ENCODE data around the gene APH1B.
"Not testable (repeated sequence)": the region's sequence is repeated elsewhere in the genome, so short reads cannot be mapped to it uniquely, and the experiment has no call there.

APH1B gene

DNA sequence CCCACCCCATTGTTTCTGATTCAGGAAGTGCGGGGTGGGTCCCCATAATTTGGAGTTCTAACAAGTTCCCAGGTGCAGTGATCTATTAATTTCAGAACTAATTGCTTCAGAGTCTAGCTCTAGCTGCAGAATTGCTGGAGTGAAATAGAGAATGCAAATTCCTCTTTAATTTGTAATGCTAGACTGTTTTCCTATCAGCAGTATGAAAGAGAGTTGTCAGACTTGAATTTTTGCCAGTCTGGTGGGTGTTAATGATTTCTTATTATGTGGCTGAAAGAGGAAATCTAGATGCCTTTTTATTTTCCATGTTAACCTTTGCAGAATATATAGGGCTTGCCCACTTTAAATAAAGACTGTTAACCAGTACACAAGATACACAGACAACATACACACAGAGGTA lies 23.7 kb downstream of the APH1B start:
- no peak for DNase-seq

DNA sequence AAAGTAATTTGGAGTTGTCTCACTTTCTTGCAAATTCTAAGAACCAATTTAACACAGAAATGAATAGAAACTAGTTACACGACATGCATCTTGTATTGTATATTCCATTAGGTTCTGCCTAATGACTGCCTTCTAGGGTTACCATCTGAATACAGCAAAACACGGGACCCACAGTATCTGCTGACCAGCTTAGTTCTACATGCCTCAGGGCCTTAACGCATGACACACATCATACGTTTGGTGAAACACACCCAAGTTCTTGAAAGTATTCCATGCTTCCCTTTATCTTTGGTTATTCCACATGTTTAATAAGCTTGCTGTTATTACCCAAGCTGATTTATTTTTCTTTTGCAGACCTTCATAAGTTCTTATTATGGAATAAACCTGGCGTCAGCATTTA lies 27.9 kb downstream of the APH1B start:
- no peak for DNase-seq

- no peak for DNase-seq
Observed at GRCh38 chr15:63306492-63307073, 29.2 kb downstream of the APH1B start.

DNA sequence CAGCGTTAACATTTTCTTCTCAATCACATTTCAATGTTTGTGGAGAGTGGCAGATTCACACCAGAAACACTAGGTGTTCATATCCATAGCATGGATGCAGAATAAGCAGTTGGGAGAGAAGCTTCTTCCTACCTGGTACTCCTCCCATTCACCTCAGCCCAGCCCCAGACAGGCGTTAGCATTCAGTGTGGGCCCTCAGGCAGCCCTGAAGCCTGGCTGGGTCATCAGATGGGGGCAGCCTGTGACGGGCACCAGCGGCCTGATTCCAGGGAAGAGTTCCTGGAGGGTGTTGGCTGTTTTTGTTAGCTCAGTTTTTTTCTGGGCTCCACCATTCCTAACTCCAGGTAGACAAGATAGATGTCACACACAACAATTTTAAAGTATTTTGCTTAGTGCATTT lies 31.1 kb downstream of the APH1B start:
- DNase-seq, result no peak

DNA sequence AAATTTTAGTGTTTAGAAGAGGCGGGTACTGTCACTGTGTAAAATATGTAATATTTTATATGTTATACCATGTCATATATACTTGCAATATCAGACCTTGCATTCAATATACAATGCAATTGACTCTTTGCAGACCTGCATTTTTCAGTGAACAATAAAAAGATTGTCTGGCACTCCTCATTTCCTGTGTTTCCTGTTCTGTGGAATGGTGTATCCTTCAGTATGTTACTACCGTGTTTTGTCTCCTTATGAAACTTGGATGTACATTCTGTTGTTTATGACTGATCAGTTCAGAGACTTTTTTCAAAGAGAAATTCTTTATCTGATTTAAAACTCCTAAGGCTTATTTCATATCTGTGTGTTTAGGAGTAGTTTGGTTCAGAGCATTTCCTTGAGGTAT lies 31.5 kb downstream of the APH1B start:
- DNase-seq, result no peak

- no peak for DNase-seq
Observed at GRCh38 chr15:63310646-63311045, 33.2 kb downstream of the APH1B start.

- DNase-seq, result no peak
Observed at GRCh38 chr15:63312286-63312685, 34.9 kb downstream of the APH1B start.

- DNase-seq, result no peak
Observed at GRCh38 chr15:63313825-63314224, 36.4 kb downstream of the APH1B start.

- DNase-seq, result no peak
Observed at GRCh38 chr15:63314409-63314808, 37.0 kb downstream of the APH1B start.

GRCh38 chr15:63318344-63318743 lies 40.9 kb downstream of the APH1B start:
- DNase-seq, result no peak

DNA sequence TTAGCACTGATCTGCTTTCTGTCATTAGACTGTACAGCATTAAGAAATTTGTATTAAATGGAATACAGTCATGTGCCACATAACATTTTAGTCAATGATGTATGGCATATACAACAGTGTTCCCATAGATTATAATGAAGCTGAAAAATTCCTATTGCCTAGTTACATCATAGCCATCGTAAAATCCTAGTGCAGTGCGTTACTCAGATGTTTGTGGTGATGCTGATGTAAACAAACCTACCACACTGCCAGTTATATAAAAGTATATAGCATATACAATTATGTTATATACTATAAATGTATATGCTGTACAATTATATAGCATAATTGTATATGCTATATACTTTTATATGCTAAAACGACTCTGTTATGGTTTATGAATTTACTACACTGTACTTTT lies 41.7 kb downstream of the APH1B start:
- no peak for DNase-seq

- not testable (repeated sequence) for DNase-seq
Observed at GRCh38 chr15:63320446-63320845, 43.0 kb downstream of the APH1B start.

DNA sequence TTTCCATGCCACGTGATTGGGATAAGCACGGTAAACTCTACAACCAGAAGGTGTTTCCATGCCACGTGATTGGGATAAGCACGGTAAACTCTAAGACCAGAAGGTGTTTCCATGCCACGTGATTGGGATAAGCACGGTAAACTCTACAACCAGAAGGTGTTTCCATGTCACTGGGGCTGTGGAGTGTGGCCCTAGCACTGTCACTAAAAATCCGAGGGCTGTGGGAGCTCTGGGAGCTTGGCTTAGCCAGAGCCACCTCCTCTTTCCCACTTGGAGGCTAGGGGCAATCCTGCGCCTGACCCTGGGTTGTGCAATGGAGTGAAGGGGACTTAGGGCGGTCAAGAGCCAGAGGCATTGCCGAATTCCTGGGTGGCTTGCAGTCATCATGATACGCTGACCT lies 43.6 kb downstream of the APH1B start:
- not testable (repeated sequence) for DNase-seq

- no peak for DNase-seq
Observed at GRCh38 chr15:63321462-63321861, 44.1 kb downstream of the APH1B start.

- no peak for DNase-seq
Observed at GRCh38 chr15:63322541-63322940, 45.1 kb downstream of the APH1B start.

- no peak for DNase-seq
Observed at GRCh38 chr15:63323798-63324563, 46.6 kb downstream of the APH1B start.

GRCh38 chr15:63324770-63325169 lies 47.4 kb downstream of the APH1B start:
- DNase-seq, result no peak

DNA sequence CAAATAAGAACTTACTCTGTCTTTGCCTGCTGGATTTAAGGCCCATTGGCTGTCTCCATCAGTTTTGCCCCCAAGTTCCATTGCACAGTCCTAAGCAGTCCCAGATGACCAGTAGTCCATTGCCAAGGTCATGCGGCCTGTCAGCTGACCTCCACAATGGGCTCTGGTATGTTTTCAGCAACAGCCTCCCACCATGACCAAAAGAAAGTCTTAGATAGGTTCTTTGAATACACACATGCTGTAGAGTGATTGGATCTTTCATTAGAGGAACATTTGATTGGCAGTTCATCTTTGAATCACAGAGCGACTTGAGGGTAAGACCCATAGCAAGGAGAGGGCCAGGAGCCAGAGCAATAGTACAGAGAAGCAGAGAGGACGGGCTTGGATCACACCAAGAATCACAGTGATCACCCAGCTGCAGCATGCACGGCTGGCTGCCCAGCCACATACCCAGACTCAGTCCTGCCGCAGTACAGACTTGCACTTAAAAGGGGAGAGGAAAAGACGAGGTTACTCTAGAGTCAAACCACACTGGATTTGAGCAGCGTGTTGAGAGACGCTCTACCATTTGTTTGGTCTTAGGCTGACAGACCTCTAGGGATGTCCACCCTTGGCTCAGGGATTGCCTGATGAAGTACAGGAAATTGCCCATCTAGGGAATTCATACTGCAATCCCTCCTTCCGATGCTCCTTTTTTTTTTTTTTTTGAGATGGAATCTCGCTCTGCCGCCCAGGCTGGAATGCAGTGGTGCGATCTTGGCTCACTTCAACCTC lies 50.4 kb downstream of the APH1B start:
- no peak for DNase-seq

DNA sequence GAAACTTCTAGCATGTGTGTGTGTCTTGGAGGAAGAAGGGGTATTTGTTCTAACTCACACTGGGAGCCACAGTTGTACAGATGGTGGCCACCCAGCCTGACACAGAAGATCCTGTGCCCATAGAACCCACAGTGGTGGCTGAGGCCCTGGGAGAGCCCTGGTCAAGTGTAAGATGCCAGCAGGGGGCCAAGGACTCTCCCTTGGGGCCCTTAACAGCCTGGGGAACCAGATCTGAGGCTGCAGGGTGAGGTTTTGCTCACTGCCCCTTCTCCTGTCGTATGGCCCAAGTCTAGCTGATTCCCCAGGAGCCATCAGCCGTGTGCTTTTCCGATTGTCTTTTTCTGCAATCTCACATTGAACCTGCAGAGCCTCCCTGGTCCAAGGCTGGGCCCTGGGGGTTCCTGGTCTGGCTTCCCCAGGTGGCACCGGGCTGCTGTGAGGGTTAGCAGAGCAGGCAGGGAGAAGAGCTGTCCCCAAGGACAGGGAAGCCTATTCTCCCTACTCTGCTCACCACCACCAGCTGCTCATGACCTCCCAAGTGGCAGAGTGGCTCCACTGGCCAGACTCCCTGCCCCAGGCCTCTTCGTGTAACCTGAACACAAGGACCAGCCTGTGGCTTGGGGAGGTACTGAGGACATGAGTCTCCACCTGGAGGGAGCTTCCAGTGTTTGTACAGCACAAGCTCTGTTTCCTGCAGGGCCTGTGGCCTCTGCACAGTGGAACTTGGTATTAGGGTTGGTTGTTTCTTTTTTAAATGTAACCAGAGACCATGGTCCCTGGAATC lies 52.4 kb downstream of the APH1B start:
- DNase-seq, result no peak

GRCh38 chr15:63330926-63331325 lies 53.5 kb downstream of the APH1B start:
- DNase-seq, result no peak

DNA sequence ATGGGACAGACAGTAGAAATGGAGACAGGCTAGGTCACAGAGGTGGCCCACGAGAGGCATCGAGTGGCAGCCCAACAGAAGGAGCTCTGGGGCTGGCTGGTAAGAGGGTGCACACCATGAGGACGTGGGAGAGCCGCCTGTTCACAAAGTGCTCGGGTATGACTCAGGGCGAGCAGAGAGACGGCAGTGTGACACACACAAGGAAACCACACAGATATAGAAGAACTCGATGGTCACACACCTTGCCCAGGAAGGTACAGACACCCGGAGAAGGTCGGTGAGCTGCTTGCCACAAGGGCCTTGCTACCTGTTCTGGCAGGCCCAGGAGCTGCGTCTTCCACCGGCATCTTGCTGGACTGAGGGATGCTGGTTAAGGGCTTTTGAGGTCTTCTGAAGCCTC lies 54.1 kb downstream of the APH1B start:
- no peak for DNase-seq

DNA sequence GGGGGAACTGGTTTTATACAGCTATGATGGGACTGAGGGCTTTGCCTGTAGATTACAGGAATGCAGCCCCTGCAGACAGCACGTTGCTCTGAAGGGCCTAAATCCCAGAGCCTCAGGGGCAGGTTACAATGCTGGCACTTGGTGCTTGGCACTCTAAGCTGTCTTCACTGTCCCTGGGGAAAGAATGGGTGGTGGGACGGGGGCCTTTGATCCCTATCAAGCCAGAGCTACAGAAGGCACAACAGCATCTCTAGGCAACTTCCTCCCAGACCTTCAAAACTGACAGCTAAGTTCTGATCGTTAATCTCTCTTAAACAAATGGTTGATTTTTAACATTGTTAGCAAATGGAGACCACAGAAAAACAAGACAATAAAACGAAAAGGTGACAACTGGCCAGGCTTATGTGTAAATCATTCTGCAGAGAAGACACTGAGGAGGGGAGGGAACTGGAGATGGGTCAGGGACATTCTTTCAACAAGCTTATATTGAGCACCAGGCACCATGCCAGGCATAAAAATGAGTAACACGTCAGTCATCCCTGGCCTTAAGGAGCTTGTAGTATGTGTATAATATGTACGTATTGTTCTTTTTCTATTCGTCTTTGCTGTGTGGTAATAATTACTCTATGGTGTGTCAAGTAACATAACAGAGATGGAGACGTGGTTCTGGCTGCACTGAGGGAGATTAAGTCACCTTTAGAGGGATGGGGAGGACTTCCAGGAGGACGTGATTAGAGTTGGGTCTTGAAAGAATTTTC lies 55.1 kb downstream of the APH1B start:
- DNase-seq, result no peak

GRCh38 chr15:63334821-63335220 lies 57.4 kb downstream of the APH1B start:
- no peak for DNase-seq

All from activated effector memory CD4-positive, alpha-beta T cell treated with Interleukin-2 at 50 U/mL for 16 hours (primary cell).